HEK293 (cell line): ENCODE results near the gene TRMT10C.

Experiments
- BCL11A ChIP-seq: fragments of 450-650 bp; formaldehyde crosslinking; IDR thresholded peaks from 2 replicates; pipeline ENCODE4 v1.5.1; 2016; ENCODE audit warnings: low read depth, missing biosample characterization, missing genetic modification characterization
- GLI2 ChIP-seq: fragments of 450-650 bp; formaldehyde crosslinking; IDR thresholded peaks from 2 replicates; pipeline ENCODE4; 2017; ENCODE audit warnings: missing biosample characterization, missing genetic modification characterization, low read depth, borderline replicate concordance
- REPIN1 ChIP-seq: fragments of 450-650 bp; formaldehyde crosslinking; IDR thresholded peaks from 2 replicates; pipeline ENCODE4 v1.5.1; 2017; ENCODE audit warnings: missing biosample characterization, missing genetic modification characterization, low read depth
- SALL2 ChIP-seq: fragments of 450-650 bp; formaldehyde crosslinking; IDR thresholded peaks from 2 replicates; pipeline ENCODE4 v1.5.0; 2017; ENCODE audit warnings: missing biosample characterization, mild to moderate bottlenecking, missing genetic modification characterization, borderline replicate concordance
- ZNF16 ChIP-seq: fragments of 450-650 bp; formaldehyde crosslinking; IDR thresholded peaks from 2 replicates; pipeline ENCODE4 v1.5.1; 2016; ENCODE audit warnings: low read depth, missing biosample characterization, missing genetic modification characterization
- ZNF221 ChIP-seq: fragments of 450-650 bp; formaldehyde crosslinking; IDR thresholded peaks from 2 replicates; pipeline ENCODE4 v1.5.1; 2017; ENCODE audit warnings: missing biosample characterization, missing genetic modification characterization, borderline replicate concordance
- ZNF274 ChIP-seq, 2 experiments: fragments of 200-500 bp in 1 of 2; fragments of 450-650 bp in 1 of 2; sonication (Bioruptor generic) in 1 of 2; formaldehyde crosslinking in 1 of 2; IDR thresholded peaks; 2 replicates each; pipeline versions ENCODE4 v1.5.1 to v1.6.1; 2014 to 2016; ENCODE audit warnings: borderline replicate concordance in 1 of 2, inconsistent platforms in 1 of 2, low read length in 1 of 2, missing biosample characterization in 1 of 2, missing genetic modification characterization in 1 of 2
- ZNF560 ChIP-seq: fragments of 450-650 bp; formaldehyde crosslinking; IDR thresholded peaks from 2 replicates; pipeline ENCODE4 v1.5.1; 2017; ENCODE audit warnings: missing biosample characterization, missing genetic modification characterization, borderline replicate concordance
- ZNF596 ChIP-seq: fragments of 450-650 bp; IDR thresholded peaks from 2 replicates; pipeline ENCODE4 v1.5.0; 2018; ENCODE audit warnings: missing biosample characterization, mild to moderate bottlenecking, missing genetic modification characterization, moderate library complexity
- TF ChIP-seq, protein P1 (sequence below): fragments of 450-650 bp; formaldehyde crosslinking; IDR thresholded peaks from 2 replicates; pipeline ENCODE4 v1.5.1; 2016; ENCODE audit warnings: missing biosample characterization, missing genetic modification characterization
- TF ChIP-seq, protein P2 (sequence below): fragments of 450-650 bp; formaldehyde crosslinking; IDR thresholded peaks from 2 replicates; pipeline ENCODE4 v1.5.1; 2016; ENCODE audit warnings: missing biosample characterization, missing genetic modification characterization

- TF ChIP-seq, protein P1, sequence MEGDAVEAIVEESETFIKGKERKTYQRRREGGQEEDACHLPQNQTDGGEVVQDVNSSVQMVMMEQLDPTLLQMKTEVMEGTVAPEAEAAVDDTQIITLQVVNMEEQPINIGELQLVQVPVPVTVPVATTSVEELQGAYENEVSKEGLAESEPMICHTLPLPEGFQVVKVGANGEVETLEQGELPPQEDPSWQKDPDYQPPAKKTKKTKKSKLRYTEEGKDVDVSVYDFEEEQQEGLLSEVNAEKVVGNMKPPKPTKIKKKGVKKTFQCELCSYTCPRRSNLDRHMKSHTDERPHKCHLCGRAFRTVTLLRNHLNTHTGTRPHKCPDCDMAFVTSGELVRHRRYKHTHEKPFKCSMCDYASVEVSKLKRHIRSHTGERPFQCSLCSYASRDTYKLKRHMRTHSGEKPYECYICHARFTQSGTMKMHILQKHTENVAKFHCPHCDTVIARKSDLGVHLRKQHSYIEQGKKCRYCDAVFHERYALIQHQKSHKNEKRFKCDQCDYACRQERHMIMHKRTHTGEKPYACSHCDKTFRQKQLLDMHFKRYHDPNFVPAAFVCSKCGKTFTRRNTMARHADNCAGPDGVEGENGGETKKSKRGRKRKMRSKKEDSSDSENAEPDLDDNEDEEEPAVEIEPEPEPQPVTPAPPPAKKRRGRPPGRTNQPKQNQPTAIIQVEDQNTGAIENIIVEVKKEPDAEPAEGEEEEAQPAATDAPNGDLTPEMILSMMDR (tag by site-specific recombination) = no peak
- no peak for TF ChIP-seq BCL11A (tag by site-specific recombination)
- TF ChIP-seq, protein P2, sequence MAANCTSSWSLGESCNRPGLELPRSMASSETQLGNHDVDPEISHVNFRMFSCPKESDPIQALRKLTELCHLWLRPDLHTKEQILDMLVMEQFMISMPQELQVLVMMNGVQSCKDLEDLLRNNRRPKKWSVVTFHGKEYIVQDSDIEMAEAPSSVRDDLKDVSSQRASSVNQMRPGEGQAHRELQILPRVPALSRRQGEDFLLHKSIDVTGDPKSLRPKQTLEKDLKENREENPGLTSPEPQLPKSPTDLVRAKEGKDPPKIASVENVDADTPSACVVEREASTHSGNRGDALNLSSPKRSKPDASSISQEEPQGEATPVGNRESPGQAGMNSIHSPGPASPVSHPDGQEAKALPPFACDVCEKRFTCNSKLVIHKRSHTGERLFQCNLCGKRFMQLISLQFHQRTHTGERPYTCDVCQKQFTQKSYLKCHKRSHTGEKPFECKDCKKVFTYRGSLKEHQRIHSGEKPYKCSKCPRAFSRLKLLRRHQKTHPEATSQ (tag by site-specific recombination) = no peak
- TF ChIP-seq SALL2 (tag by site-specific recombination) = no peak
- TF ChIP-seq ZNF596 = no peak
- TF ChIP-seq ZNF221 (tag by site-specific recombination) = no peak
- no peak for TF ChIP-seq ZNF16 (tag by site-specific recombination)
- no peak for TF ChIP-seq REPIN1 (tag by site-specific recombination)
- TF ChIP-seq GLI2 (tag by site-specific recombination) = no peak
- TF ChIP-seq ZNF274 (IDR thresholded peaks at IDR 0.05; ENCODE audit: low read length) = no peak
- TF ChIP-seq ZNF274 (tag by site-specific recombination; IDR thresholded peaks at IDR 0.05; ENCODE audit: borderline replicate concordance) = no peak
- TF ChIP-seq ZNF560 (tag by site-specific recombination) = no peak
Observed at GRCh38 chr3:101611023-101611422, 49.4 kb downstream of the TRMT10C start.
